Ascending aorta (tissue), 2 donors: ENCODE measurements around the gene SPARCL1. TPM values are rescaled to one million over a fixed set of nuclear protein-coding genes. Genes with fewer than 3 reads are reported as not detected.
A peak's percentile ranks its signal among the peaks of the same experiment; 100 is the strongest.
"Not testable (repeated sequence)": the region's sequence is repeated elsewhere in the genome, so short reads cannot be mapped to it uniquely, and the experiment has no call there.

Experiments
- DNase-seq, 2 donors: peaks; one replicate each; pipeline ENCODE4 v3.0.0-alpha.2; 2019; ENCODE audit warnings: low spot score in 2 of 2
- H3K27ac ChIP-seq, 2 donors: fragments of 200-600 bp; sonication (generic); one replicate each; pipeline ENCODE4 v1.5.1; 2016 to 2017; ENCODE audit warnings: mild to moderate bottlenecking in 1 of 2
- H3K27me3 ChIP-seq: fragments of 200-600 bp; sonication (generic); one replicate; pipeline ENCODE4 v1.5.1; 2017
- H3K36me3 ChIP-seq, 2 donors: fragments of 200-600 bp; sonication (generic); one replicate each; pipeline ENCODE4 v1.5.1; 2016
- H3K4me1 ChIP-seq, 2 donors: fragments of 200-600 bp; sonication (generic); one replicate each; pipeline ENCODE4 v1.5.1; 2016 to 2017; ENCODE audit warnings: mild to moderate bottlenecking in 1 of 2
- H3K4me3 ChIP-seq, 2 donors: fragments of 200-600 bp; sonication (generic); one replicate each; pipeline ENCODE4 v1.5.1; 2016 to 2017; ENCODE audit warnings: mild to moderate bottlenecking in 1 of 2
- H3K9me3 ChIP-seq, 2 donors: fragments of 200-600 bp; sonication (generic); one replicate each; pipeline ENCODE4 v1.5.1; 2016
- intact Hi-C: fragments of 100-400 bp; cut with DNase I; formaldehyde crosslinking; loops from one replicate; pipeline ENCODE4 v1.15.1; 2023
- total RNA-seq: library from RNA; depleted of rRNA; stranded (reverse); fragments of >200 nt; gene quantifications from one replicate; pipeline ENCODE4 v1.1.0, GENCODE V29; 2016
- TF ChIP-seq, protein P1 (sequence below), 3 experiments: fragments of 200-600 bp in 2 of 3; fragments of 450-650 bp in 1 of 3; sonication (generic) in 2 of 3; IDR thresholded peaks; one replicate each; pipeline ENCODE4 v1.5.1; 2016 to 2019; ENCODE audit warnings: antibody characterized with exemption in 3 of 3, mild to moderate bottlenecking in 1 of 3, moderate library complexity in 1 of 3

SPARCL1 gene
- total RNA-seq = 830 TPM

GRCh38 chr4:87529187-87529586 is at the start of gene SPARCL1:
Gene SPARCL1, minus strand, starts transcription at chr4:87529376. Its CDS starts 29,802 bp downstream, at chr4:87499574.
- TF ChIP-seq, protein P1, sequence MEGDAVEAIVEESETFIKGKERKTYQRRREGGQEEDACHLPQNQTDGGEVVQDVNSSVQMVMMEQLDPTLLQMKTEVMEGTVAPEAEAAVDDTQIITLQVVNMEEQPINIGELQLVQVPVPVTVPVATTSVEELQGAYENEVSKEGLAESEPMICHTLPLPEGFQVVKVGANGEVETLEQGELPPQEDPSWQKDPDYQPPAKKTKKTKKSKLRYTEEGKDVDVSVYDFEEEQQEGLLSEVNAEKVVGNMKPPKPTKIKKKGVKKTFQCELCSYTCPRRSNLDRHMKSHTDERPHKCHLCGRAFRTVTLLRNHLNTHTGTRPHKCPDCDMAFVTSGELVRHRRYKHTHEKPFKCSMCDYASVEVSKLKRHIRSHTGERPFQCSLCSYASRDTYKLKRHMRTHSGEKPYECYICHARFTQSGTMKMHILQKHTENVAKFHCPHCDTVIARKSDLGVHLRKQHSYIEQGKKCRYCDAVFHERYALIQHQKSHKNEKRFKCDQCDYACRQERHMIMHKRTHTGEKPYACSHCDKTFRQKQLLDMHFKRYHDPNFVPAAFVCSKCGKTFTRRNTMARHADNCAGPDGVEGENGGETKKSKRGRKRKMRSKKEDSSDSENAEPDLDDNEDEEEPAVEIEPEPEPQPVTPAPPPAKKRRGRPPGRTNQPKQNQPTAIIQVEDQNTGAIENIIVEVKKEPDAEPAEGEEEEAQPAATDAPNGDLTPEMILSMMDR (IDR thresholded peaks at IDR 0.05) = no peak
- intact Hi-C loops = loop anchor here (5.0 kb wide), 1 partner anchor 37 kb away; no protein-coding TSS in a partner anchor
- H3K27ac ChIP-seq = peak within 1 kb of the TSS; percentile 91 to 95
- H3K36me3 ChIP-seq = peaks cover 0 to 6% of the 10 kb centered on the region in 2 donors
- H3K9me3 ChIP-seq = no peaks in the 10 kb centered on the region
- peak in 1 of 2 donors; percentile 82 for DNase-seq
- no peaks in the 10 kb centered on the region for H3K27me3 ChIP-seq
- H3K4me3 ChIP-seq = peak within 1 kb of the TSS; percentile 46 to 71
- peaks cover 8 to 29% of the 10 kb centered on the region in 2 donors for H3K4me1 ChIP-seq

- H3K9me3 ChIP-seq = no peaks in the 10 kb centered on the region
- TF ChIP-seq, protein P1 (IDR thresholded peaks at IDR 0.05) = no peak
- H3K27me3 ChIP-seq = no peaks in the 10 kb centered on the region
Observed at GRCh38 chr4:87575983-87576382, 46.8 kb upstream of the SPARCL1 start.

DNA sequence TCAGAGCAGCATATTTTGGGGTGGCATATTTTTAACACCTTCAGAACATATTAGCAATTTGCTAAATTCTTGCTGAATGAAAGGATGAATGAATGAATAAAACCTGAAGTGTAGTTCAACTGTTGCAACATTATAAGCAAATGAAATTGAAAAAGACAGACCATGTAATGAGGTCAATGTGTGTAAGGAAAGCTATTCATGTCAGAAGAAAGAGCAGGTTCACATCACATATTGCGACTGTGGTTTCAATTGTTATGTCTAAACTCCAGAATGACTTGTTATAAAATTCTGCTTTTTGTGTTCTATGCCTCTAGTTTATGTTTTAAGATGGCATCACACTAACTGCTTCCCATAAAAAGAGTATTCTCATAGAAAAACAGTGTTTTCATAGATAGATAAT is 46.2 kb upstream of the SPARCL1 start:
- Histone ChIP-seq H3K9me3 (no peaks in the 10 kb centered on the region), H3K4me1 (peaks cover 0 to 4% of the 10 kb centered on the region in 2 donors), H3K4me3 (no peak overlapping the region), H3K27me3 (no peaks in the 10 kb centered on the region), H3K27ac (peak overlapping the region; percentile 40 to 62), H3K36me3 (no peaks in the 10 kb centered on the region)
- intact Hi-C loops = no loop called here
- TF ChIP-seq, protein P1 (IDR thresholded peaks at IDR 0.05) = no peak
- DNase-seq = no peak

More at GRCh38 chr4:87575983-87576382, 46.8 kb upstream of the SPARCL1 start:
- no peaks in the 10 kb centered on the region for H3K36me3 ChIP-seq
- peaks cover 0 to 4% of the 10 kb centered on the region in 2 donors for H3K4me1 ChIP-seq
- DNase-seq = no peak
- intact Hi-C loops = no loop called here
- no peak overlapping the region for H3K27ac ChIP-seq
- no peak overlapping the region for H3K4me3 ChIP-seq

GRCh38 chr4:87574996-87575395 is 45.8 kb upstream of the SPARCL1 start:
- Histone ChIP-seq H3K4me3 (no peak overlapping the region), H3K4me1 (peaks cover 0 to 4% of the 10 kb centered on the region in 2 donors), H3K9me3 (no peaks in the 10 kb centered on the region), H3K36me3 (no peaks in the 10 kb centered on the region), H3K27ac (peak overlapping the region; percentile 40 to 62), H3K27me3 (no peaks in the 10 kb centered on the region)
- intact Hi-C loops = no loop called here
- TF ChIP-seq, protein P1 (IDR thresholded peaks at IDR 0.05) = no peak
- DNase-seq = no peak

DNA sequence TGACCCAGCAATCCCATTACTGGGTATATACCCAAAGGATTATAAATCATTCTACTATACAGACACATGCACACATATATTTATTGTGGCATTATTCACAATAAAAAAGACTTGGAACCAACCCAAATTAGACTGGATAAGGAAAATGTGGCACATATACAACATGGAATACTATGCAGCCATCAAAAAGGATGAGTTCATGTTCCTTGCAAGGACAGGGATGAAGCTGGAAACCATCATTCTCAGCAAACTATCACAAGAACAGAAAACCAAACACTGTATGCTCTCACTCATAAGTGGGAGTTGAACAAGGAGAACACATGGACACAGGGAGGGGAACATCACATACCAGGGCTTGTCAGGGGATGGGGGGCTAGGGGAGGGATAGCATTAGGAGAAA is 45.2 kb upstream of the SPARCL1 start:
- H3K4me1 ChIP-seq, intact Hi-C loops, H3K4me3 ChIP-seq, H3K9me3 ChIP-seq, H3K27me3 ChIP-seq, DNase-seq, H3K36me3 ChIP-seq: not testable (repeated sequence)
- H3K27ac ChIP-seq = peak overlapping the region; percentile 40 to 62

DNA sequence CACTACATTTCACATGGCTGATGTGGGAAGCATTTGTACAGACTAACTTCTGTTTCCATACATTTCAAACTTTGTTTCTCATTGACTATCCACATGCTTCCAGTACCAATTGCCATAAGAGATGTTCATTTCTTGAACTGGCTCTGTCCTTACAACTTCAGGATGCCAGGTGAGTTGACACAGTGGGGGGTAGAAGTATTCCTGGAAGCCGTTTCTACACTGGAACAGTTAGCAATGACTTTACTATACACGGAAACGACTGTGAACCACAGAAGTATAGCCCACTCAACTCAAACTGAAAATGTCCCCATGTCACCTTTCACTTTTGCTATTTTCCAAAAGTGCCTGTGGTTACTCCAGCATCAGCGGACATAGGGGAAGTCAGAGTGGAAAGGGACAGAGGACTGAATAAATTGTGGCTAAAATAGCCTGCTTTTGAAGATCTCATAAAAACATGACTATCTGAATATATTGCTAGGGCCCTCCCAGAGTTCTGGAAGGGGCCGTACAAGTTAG is 41.2 kb upstream of the SPARCL1 start:
- intact Hi-C loops = no loop called here

More for the DNA sequence above, 41.2 kb upstream of the SPARCL1 start:
- Histone ChIP-seq H3K9me3 (no peaks in the 10 kb centered on the region), H3K27me3 (no peaks in the 10 kb centered on the region), H3K27ac (no peak overlapping the region), H3K4me3 (no peak overlapping the region), H3K4me1 (no peaks in the 10 kb centered on the region), H3K36me3 (no peaks in the 10 kb centered on the region)
- no peak for DNase-seq
- TF ChIP-seq, protein P1 (IDR thresholded peaks at IDR 0.05) = no peak
